Breast epithelium (tissue), 3 donors: ENCODE measurements around the gene UMAD1.

Source experiments
- POLR2A ChIP-seq: fragments of 450-650 bp; IDR thresholded peaks from one replicate; pipeline ENCODE4 v1.6.1; 2016; ENCODE audit warnings: antibody characterized with exemption, mild to moderate bottlenecking, moderate library complexity
- POLR2AphosphoS5 ChIP-seq, 3 donors: sonication (generic); formaldehyde crosslinking; IDR thresholded peaks; one replicate each; pipeline ENCODE4 v1.6.1; 2017; ENCODE audit warnings: antibody characterized with exemption in 3 of 3
- TF ChIP-seq, protein P1 (sequence below), 3 donors: fragments of 450-650 bp; IDR thresholded peaks; one replicate each; pipeline ENCODE4 v1.5.1; 2016 to 2017; ENCODE audit warnings: antibody characterized with exemption in 3 of 3, mild to moderate bottlenecking in 3 of 3, moderate library complexity in 3 of 3

DNA sequence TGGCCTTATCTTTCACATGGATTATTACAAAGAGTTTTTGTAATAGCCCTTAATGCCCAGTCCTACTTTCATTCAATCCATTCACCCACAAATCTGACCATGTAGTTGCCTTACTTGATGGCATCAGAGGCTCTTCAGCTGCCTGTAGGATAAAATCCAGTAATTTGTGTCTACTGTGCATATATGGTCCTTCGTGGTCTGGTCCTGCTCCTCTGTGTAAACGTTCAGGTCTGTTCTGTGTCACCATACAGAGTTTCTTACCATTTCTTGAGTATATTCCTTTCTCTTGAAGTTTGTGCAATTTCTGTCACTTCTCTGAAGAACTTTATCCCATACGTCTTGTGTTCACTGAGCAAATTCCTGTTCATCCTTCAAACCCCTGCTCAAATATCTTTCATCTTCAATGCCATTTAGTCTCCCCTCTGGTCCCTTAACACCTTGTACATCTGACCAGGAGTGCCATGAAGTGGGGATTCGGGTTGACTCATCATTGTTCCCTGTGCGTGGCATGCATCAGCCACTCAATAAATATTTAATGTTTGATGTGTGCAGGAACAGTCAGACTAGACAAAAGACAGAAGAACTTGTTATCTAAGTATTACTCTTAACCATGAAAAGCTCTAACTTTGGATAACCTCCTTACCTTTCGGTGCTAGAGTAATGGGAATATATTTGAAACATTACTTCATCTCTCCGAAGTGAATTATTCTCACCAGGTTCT is 176.4 kb downstream of the UMAD1 start:
- TF ChIP-seq, protein P1, sequence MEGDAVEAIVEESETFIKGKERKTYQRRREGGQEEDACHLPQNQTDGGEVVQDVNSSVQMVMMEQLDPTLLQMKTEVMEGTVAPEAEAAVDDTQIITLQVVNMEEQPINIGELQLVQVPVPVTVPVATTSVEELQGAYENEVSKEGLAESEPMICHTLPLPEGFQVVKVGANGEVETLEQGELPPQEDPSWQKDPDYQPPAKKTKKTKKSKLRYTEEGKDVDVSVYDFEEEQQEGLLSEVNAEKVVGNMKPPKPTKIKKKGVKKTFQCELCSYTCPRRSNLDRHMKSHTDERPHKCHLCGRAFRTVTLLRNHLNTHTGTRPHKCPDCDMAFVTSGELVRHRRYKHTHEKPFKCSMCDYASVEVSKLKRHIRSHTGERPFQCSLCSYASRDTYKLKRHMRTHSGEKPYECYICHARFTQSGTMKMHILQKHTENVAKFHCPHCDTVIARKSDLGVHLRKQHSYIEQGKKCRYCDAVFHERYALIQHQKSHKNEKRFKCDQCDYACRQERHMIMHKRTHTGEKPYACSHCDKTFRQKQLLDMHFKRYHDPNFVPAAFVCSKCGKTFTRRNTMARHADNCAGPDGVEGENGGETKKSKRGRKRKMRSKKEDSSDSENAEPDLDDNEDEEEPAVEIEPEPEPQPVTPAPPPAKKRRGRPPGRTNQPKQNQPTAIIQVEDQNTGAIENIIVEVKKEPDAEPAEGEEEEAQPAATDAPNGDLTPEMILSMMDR (IDR thresholded peaks at IDR 0.05) = no peak
- no peak for TF ChIP-seq POLR2A
- no peak for TF ChIP-seq POLR2AphosphoS5 (IDR thresholded peaks at IDR 0.05)
